ENCODE results near the gene KRTAP2-1.

KRTAP2-1 gene

GRCh38 chr17:41013606-41014005 lies 33.5 kb downstream of the KRTAP2-1 start:
- Histone ChIP-seq H3K27me3 (ENCODE audit: control insufficient read depth in 2 of 2, insufficient read depth in 2 of 2, low read length in 2 of 2) (no peaks in the 10 kb centered on the region), H3K4me1 (ENCODE audit: control insufficient read depth in 2 of 2, insufficient read depth in 2 of 2, low read length in 2 of 2) (no peaks in the 10 kb centered on the region), H3K9ac (ENCODE audit: low read depth in 1 of 2, low read length in 2 of 2) (no peak overlapping the region), H3K36me3 (ENCODE audit: control insufficient read depth in 2 of 2, insufficient read depth in 2 of 2, low read length in 2 of 2) (no peaks in the 10 kb centered on the region), H3K4me3 (ENCODE audit: low read length in 2 of 2) (no peak overlapping the region), H3K27ac (ENCODE audit: low read depth in 2 of 2, low read length in 2 of 2) (no peak overlapping the region), H3K9me3 (ENCODE audit: control insufficient read depth in 2 of 2, low read length in 2 of 2) (no peaks in the 10 kb centered on the region)

- Histone ChIP-seq H3K27me3 (ENCODE audit: control insufficient read depth in 2 of 2, insufficient read depth in 2 of 2, low read length in 2 of 2) (no peaks in the 10 kb centered on the region), H3K9ac (ENCODE audit: low read depth in 1 of 2, low read length in 2 of 2) (no peak overlapping the region), H3K36me3 (ENCODE audit: control insufficient read depth in 2 of 2, insufficient read depth in 2 of 2, low read length in 2 of 2) (no peaks in the 10 kb centered on the region), H3K9me3 (ENCODE audit: control insufficient read depth in 2 of 2, low read length in 2 of 2) (no peaks in the 10 kb centered on the region), H3K4me1 (ENCODE audit: control insufficient read depth in 2 of 2, insufficient read depth in 2 of 2, low read length in 2 of 2) (no peaks in the 10 kb centered on the region), H3K4me3 (ENCODE audit: low read length in 2 of 2) (no peak overlapping the region), H3K27ac (ENCODE audit: low read depth in 2 of 2, low read length in 2 of 2) (no peak overlapping the region)
These were observed 33.9 kb downstream of the KRTAP2-1 start for GRCh38 chr17:41013181-41013580.

GRCh38 chr17:41012326-41013120 lies 34.6 kb downstream of the KRTAP2-1 start:
- no peak overlapping the region for H3K9ac ChIP-seq (ENCODE audit: low read depth in 1 of 2, low read length in 2 of 2)
- H3K9me3 ChIP-seq (ENCODE audit: control insufficient read depth in 2 of 2, low read length in 2 of 2): no peaks in the 10 kb centered on the region
- no peaks in the 10 kb centered on the region for H3K36me3 ChIP-seq (ENCODE audit: control insufficient read depth in 2 of 2, insufficient read depth in 2 of 2, low read length in 2 of 2)
- H3K27ac ChIP-seq (ENCODE audit: low read depth in 2 of 2, low read length in 2 of 2): no peak overlapping the region
- H3K4me1 ChIP-seq (ENCODE audit: control insufficient read depth in 2 of 2, insufficient read depth in 2 of 2, low read length in 2 of 2): no peaks in the 10 kb centered on the region
- H3K27me3 ChIP-seq (ENCODE audit: control insufficient read depth in 2 of 2, insufficient read depth in 2 of 2, low read length in 2 of 2): no peaks in the 10 kb centered on the region
- no peak overlapping the region for H3K4me3 ChIP-seq (ENCODE audit: low read length in 2 of 2)

GRCh38 chr17:41010441-41010840 lies 36.7 kb downstream of the KRTAP2-1 start:
- Histone ChIP-seq H3K36me3 (ENCODE audit: control insufficient read depth in 2 of 2, insufficient read depth in 2 of 2, low read length in 2 of 2) (no peaks in the 10 kb centered on the region), H3K4me3 (ENCODE audit: low read length in 2 of 2) (no peak overlapping the region), H3K9me3 (ENCODE audit: control insufficient read depth in 2 of 2, low read length in 2 of 2) (no peaks in the 10 kb centered on the region), H3K9ac (ENCODE audit: low read depth in 1 of 2, low read length in 2 of 2) (no peak overlapping the region), H3K27ac (ENCODE audit: low read depth in 2 of 2, low read length in 2 of 2) (no peak overlapping the region), H3K27me3 (ENCODE audit: control insufficient read depth in 2 of 2, insufficient read depth in 2 of 2, low read length in 2 of 2) (peaks cover 0 to 3% of the 10 kb centered on the region in 2 donors), H3K4me1 (ENCODE audit: control insufficient read depth in 2 of 2, insufficient read depth in 2 of 2, low read length in 2 of 2) (no peaks in the 10 kb centered on the region)

GRCh38 chr17:41009936-41010335 lies 37.2 kb downstream of the KRTAP2-1 start:
- no peak overlapping the region for H3K9ac ChIP-seq (ENCODE audit: low read depth in 1 of 2, low read length in 2 of 2)
- H3K4me3 ChIP-seq (ENCODE audit: low read length in 2 of 2): no peak overlapping the region
- H3K27ac ChIP-seq (ENCODE audit: low read depth in 2 of 2, low read length in 2 of 2): no peak overlapping the region
- H3K27me3 ChIP-seq (ENCODE audit: control insufficient read depth in 2 of 2, insufficient read depth in 2 of 2, low read length in 2 of 2): peaks cover 0 to 3% of the 10 kb centered on the region in 2 donors
- no peaks in the 10 kb centered on the region for H3K36me3 ChIP-seq (ENCODE audit: control insufficient read depth in 2 of 2, insufficient read depth in 2 of 2, low read length in 2 of 2)
- H3K9me3 ChIP-seq (ENCODE audit: control insufficient read depth in 2 of 2, low read length in 2 of 2): no peaks in the 10 kb centered on the region
- H3K4me1 ChIP-seq (ENCODE audit: control insufficient read depth in 2 of 2, insufficient read depth in 2 of 2, low read length in 2 of 2): no peaks in the 10 kb centered on the region

GRCh38 chr17:41009301-41009760 lies 37.8 kb downstream of the KRTAP2-1 start:
- Histone ChIP-seq H3K9ac (ENCODE audit: low read depth in 1 of 2, low read length in 2 of 2) (no peak overlapping the region), H3K4me1 (ENCODE audit: control insufficient read depth in 2 of 2, insufficient read depth in 2 of 2, low read length in 2 of 2) (no peaks in the 10 kb centered on the region), H3K27ac (ENCODE audit: low read depth in 2 of 2, low read length in 2 of 2) (no peak overlapping the region), H3K27me3 (ENCODE audit: control insufficient read depth in 2 of 2, insufficient read depth in 2 of 2, low read length in 2 of 2) (peaks cover 0 to 3% of the 10 kb centered on the region in 2 donors), H3K36me3 (ENCODE audit: control insufficient read depth in 2 of 2, insufficient read depth in 2 of 2, low read length in 2 of 2) (no peaks in the 10 kb centered on the region), H3K4me3 (ENCODE audit: low read length in 2 of 2) (no peak overlapping the region), H3K9me3 (ENCODE audit: control insufficient read depth in 2 of 2, low read length in 2 of 2) (no peaks in the 10 kb centered on the region)

GRCh38 chr17:41008811-41009210 lies 38.3 kb downstream of the KRTAP2-1 start, which contains the start of gene KRTAP3-1:
Gene KRTAP3-1, minus strand, starts transcription at chr17:41009128. Its CDS starts 54 bp downstream, at chr17:41009074.
- Histone ChIP-seq H3K9me3 (ENCODE audit: control insufficient read depth in 2 of 2, low read length in 2 of 2) (no peaks in the 10 kb centered on the region), H3K36me3 (ENCODE audit: control insufficient read depth in 2 of 2, insufficient read depth in 2 of 2, low read length in 2 of 2) (no peaks in the 10 kb centered on the region), H3K4me3 (ENCODE audit: low read length in 2 of 2) (no peak within 1 kb of the TSS), H3K27ac (ENCODE audit: low read depth in 2 of 2, low read length in 2 of 2) (no peak within 1 kb of the TSS), H3K27me3 (ENCODE audit: control insufficient read depth in 2 of 2, insufficient read depth in 2 of 2, low read length in 2 of 2) (peaks cover 0 to 3% of the 10 kb centered on the region in 2 donors), H3K9ac (ENCODE audit: low read depth in 1 of 2, low read length in 2 of 2) (no peak within 1 kb of the TSS), H3K4me1 (ENCODE audit: control insufficient read depth in 2 of 2, insufficient read depth in 2 of 2, low read length in 2 of 2) (no peaks in the 10 kb centered on the region)

GRCh38 chr17:41004397-41004796 lies 42.7 kb downstream of the KRTAP2-1 start:
- Histone ChIP-seq H3K9ac (ENCODE audit: low read depth in 1 of 2, low read length in 2 of 2) (no peak overlapping the region), H3K4me1 (ENCODE audit: control insufficient read depth in 2 of 2, insufficient read depth in 2 of 2, low read length in 2 of 2) (no peaks in the 10 kb centered on the region), H3K9me3 (ENCODE audit: control insufficient read depth in 2 of 2, low read length in 2 of 2) (no peaks in the 10 kb centered on the region), H3K27ac (ENCODE audit: low read depth in 2 of 2, low read length in 2 of 2) (no peak overlapping the region), H3K27me3 (ENCODE audit: control insufficient read depth in 2 of 2, insufficient read depth in 2 of 2, low read length in 2 of 2) (peaks cover 3% of the 10 kb centered on the region in 2 donors), H3K4me3 (ENCODE audit: low read length in 2 of 2) (no peak overlapping the region), H3K36me3 (ENCODE audit: control insufficient read depth in 2 of 2, insufficient read depth in 2 of 2, low read length in 2 of 2) (no peaks in the 10 kb centered on the region)

GRCh38 chr17:41003926-41004325 lies 43.2 kb downstream of the KRTAP2-1 start:
- Histone ChIP-seq H3K4me1 (ENCODE audit: control insufficient read depth in 2 of 2, insufficient read depth in 2 of 2, low read length in 2 of 2) (no peaks in the 10 kb centered on the region), H3K27ac (ENCODE audit: low read depth in 2 of 2, low read length in 2 of 2) (no peak overlapping the region), H3K9me3 (ENCODE audit: control insufficient read depth in 2 of 2, low read length in 2 of 2) (no peaks in the 10 kb centered on the region), H3K9ac (ENCODE audit: low read depth in 1 of 2, low read length in 2 of 2) (no peak overlapping the region), H3K36me3 (ENCODE audit: control insufficient read depth in 2 of 2, insufficient read depth in 2 of 2, low read length in 2 of 2) (no peaks in the 10 kb centered on the region), H3K4me3 (ENCODE audit: low read length in 2 of 2) (no peak overlapping the region), H3K27me3 (ENCODE audit: control insufficient read depth in 2 of 2, insufficient read depth in 2 of 2, low read length in 2 of 2) (peaks cover 3% of the 10 kb centered on the region in 2 donors)

GRCh38 chr17:41002814-41003213 lies 44.3 kb downstream of the KRTAP2-1 start:
- H3K27me3 ChIP-seq (ENCODE audit: control insufficient read depth in 2 of 2, insufficient read depth in 2 of 2, low read length in 2 of 2): peaks cover 3% of the 10 kb centered on the region in 2 donors

More at GRCh38 chr17:41002814-41003213, 44.3 kb downstream of the KRTAP2-1 start:
- Histone ChIP-seq H3K27ac (ENCODE audit: low read depth in 2 of 2, low read length in 2 of 2) (no peak overlapping the region), H3K4me3 (ENCODE audit: low read length in 2 of 2) (no peak overlapping the region), H3K9me3 (ENCODE audit: control insufficient read depth in 2 of 2, low read length in 2 of 2) (no peaks in the 10 kb centered on the region), H3K36me3 (ENCODE audit: control insufficient read depth in 2 of 2, insufficient read depth in 2 of 2, low read length in 2 of 2) (no peaks in the 10 kb centered on the region), H3K4me1 (ENCODE audit: control insufficient read depth in 2 of 2, insufficient read depth in 2 of 2, low read length in 2 of 2) (no peaks in the 10 kb centered on the region), H3K9ac (ENCODE audit: low read depth in 1 of 2, low read length in 2 of 2) (no peak overlapping the region)

Data from mucosa of rectum (tissue), 2 donors.